HCT116 (cell line): ENCODE results near the gene PIK3C2A.

ENCODE experiments used
- CTCF ChIP-seq, 3 experiments: fragments of 200-600 bp in 1 of 3; sonication (generic) in 1 of 3; IDR thresholded peaks in 2 of 3; conservative IDR thresholded peaks in 1 of 3; 2 replicates each; pipeline ENCODE4 v1.5.1; 2012 to 2017; ENCODE audit warnings: low read depth in 2 of 3, low read length in 2 of 3, antibody characterized with exemption in 1 of 3, borderline replicate concordance in 1 of 3, control low read depth in 1 of 3, mild to moderate bottlenecking in 1 of 3, mixed read lengths in 1 of 3, mixed run types in 1 of 3, moderate library complexity in 1 of 3; ENCODE audit not compliant: insufficient read depth in 1 of 3
- POLR2A ChIP-seq: IDR thresholded peaks from 2 replicates; pipeline ENCODE4 v1.7.0; 2011; ENCODE audit warnings: borderline replicate concordance; ENCODE audit not compliant: insufficient read depth, insufficient read length; ENCODE audit errors: extremely low read depth
- POLR2AphosphoS5 ChIP-seq: IDR thresholded peaks from 2 replicates; pipeline ENCODE4 v1.6.1; 2011; ENCODE audit warnings: mild to moderate bottlenecking, low read depth, low read length, moderate library complexity
- REST ChIP-seq: IDR thresholded peaks from 2 replicates; pipeline ENCODE4 v1.6.1; 2012; ENCODE audit warnings: low read depth

GRCh38 chr11:17171916-17172315, 35.9 kb downstream of the PIK3C2A start:
- TF ChIP-seq POLR2AphosphoS5 (no peak), CTCF (IDR thresholded peaks at IDR 0.05 in 2 of 3, conservative IDR thresholded peaks at IDR 0.05 in 1 of 3; ENCODE audit: borderline replicate concordance in 1 of 3, insufficient read depth in 1 of 3, low read depth in 2 of 3, low read length in 2 of 3) (no peak), REST (no peak), POLR2A (no peak)
